PC-9 (cell line): ENCODE results near the gene PDE6G. TPM values are rescaled to one million over a fixed set of nuclear protein-coding genes. Genes with fewer than 3 reads are reported as not detected.
A peak's percentile ranks its signal among the peaks of the same experiment; 100 is the strongest.

Source experiments
- BruUV-seq: library from RNA; stranded (reverse); fragments of 400-500 nt; replicated peaks from 2 replicates; lab custom pipeline; 2021; lab: Mats Ljungman, UMichigan
- CTCF ChIA-PET: fragments of 300-600 bp; sonication (Branson Sonifier 250); formaldehyde crosslinking; loops from one replicate; lab custom pipeline; 2022; ENCODE audit warnings: antibody characterized with exemption; lab: Charles Lee
- POLR2A ChIA-PET: fragments of 300-600 bp; sonication (Branson Sonifier 250); formaldehyde crosslinking; loops from one replicate; lab custom pipeline; 2022; ENCODE audit warnings: antibody characterized with exemption; ENCODE audit not compliant: unreplicated experiment; lab: Charles Lee
- DNase-seq, 2 experiments: peaks; one replicate each; pipeline versions ENCODE4 v3.0.0 to v3.0.0-alpha.2; 2015 to 2022; ENCODE audit warnings: mixed read lengths in 1 of 2
- H2AFZ ChIP-seq: fragments of 200-600 bp; sonication (generic); 2 replicates; pipeline ENCODE4 v1.8.1; 2017; ENCODE audit warnings: antibody characterized with exemption
- H3F3A ChIP-seq: fragments of 200-600 bp; sonication (generic); 2 replicates; pipeline ENCODE4 v1.8.1; 2017; ENCODE audit warnings: antibody characterized with exemption, mild to moderate bottlenecking, low read depth; ENCODE audit not compliant: insufficient read depth
- H3K27ac ChIP-seq: fragments of 200-600 bp; sonication (generic); 2 replicates; pipeline ENCODE4 v1.6.1; 2016; ENCODE audit warnings: mixed run types
- H3K27me3 ChIP-seq: fragments of 200-600 bp; sonication (generic); 2 replicates; pipeline ENCODE4 v1.6.1; 2016; ENCODE audit warnings: low read depth, mixed run types; ENCODE audit not compliant: insufficient read depth
- H3K36me3 ChIP-seq: fragments of 200-600 bp; sonication (generic); 2 replicates; pipeline ENCODE4 v1.6.1; 2016; ENCODE audit warnings: low read depth, mixed run types
- H3K4me1 ChIP-seq: fragments of 200-600 bp; sonication (generic); replicated peaks from 2 replicates; pipeline ENCODE4 v1.6.1; 2016; ENCODE audit warnings: mixed run types; ENCODE audit not compliant: insufficient read depth
- H3K4me2 ChIP-seq: fragments of 200-600 bp; sonication (generic); 2 replicates; pipeline ENCODE4 v1.6.1; 2017; ENCODE audit warnings: mixed run types
- H3K4me3 ChIP-seq: fragments of 200-600 bp; sonication (generic); 2 replicates; pipeline ENCODE4 v1.6.1; 2016; ENCODE audit warnings: mixed run types
- H3K79me2 ChIP-seq: fragments of 200-600 bp; sonication (generic); 2 replicates; pipeline ENCODE4 v1.6.1; 2017; ENCODE audit warnings: low read depth, mixed run types
- H3K9me2 ChIP-seq: fragments of 200-600 bp; sonication (generic); 2 replicates; pipeline ENCODE4 v1.8.1; 2017; ENCODE audit warnings: mild to moderate bottlenecking; ENCODE audit not compliant: insufficient read depth
- H3K9me3 ChIP-seq: fragments of 200-600 bp; sonication (generic); 2 replicates; pipeline ENCODE4 v1.8.1; 2016; ENCODE audit warnings: low read depth; ENCODE audit not compliant: insufficient read depth
- H4K20me1 ChIP-seq: fragments of 200-600 bp; sonication (generic); 2 replicates; pipeline ENCODE4 v1.8.1; 2017; ENCODE audit not compliant: insufficient read depth
- CTCF ChIP-seq: fragments of 200-600 bp; sonication (generic); conservative IDR thresholded peaks from 2 replicates; pipeline ENCODE4 v1.6.1; 2017; ENCODE audit warnings: mixed run types, antibody characterized with exemption, mild to moderate bottlenecking, moderate library complexity
- EZH2 ChIP-seq: fragments of 200-600 bp; sonication (generic); IDR thresholded peaks from 2 replicates; pipeline ENCODE4 v1.8.0; 2017; ENCODE audit warnings: antibody characterized with exemption, low read depth
- intact Hi-C: fragments of 100-400 bp; cut with micrococcal nuclease; formaldehyde crosslinking; loops from one replicate; pipeline ENCODE4 v1.10.0; 2022; ENCODE audit not compliant: unreplicated experiment
- total RNA-seq: library from RNA; stranded (reverse); gene quantifications from 2 replicates; pipeline ENCODE4 v1.2.3, GENCODE V29; 2021

PDE6G gene
- total RNA-seq, 1 experiment from 2014 or later, result 1.3 TPM

GRCh38 chr17:81644496-81644895, 11.8 kb downstream of the PDE6G start:
- no peak for DNase-seq
- no peaks in the 10 kb centered on the region for H3K36me3 ChIP-seq
- no peak overlapping the region for H3K4me3 ChIP-seq
- POLR2A ChIA-PET, result no interaction called here
- no peak overlapping the region for H3K27ac ChIP-seq
- no peaks in the 10 kb centered on the region for H4K20me1 ChIP-seq
- no peak overlapping the region for H2AFZ ChIP-seq
- no peaks in the 10 kb centered on the region for H3K9me3 ChIP-seq
- no peaks in the 10 kb centered on the region for H3K9me2 ChIP-seq
- CTCF ChIA-PET, result no interaction called here
- intact Hi-C loops, result no loop called here
- no TSS peak for BruUV-seq
- no peak overlapping the region for H3K4me2 ChIP-seq
- H3K27me3 ChIP-seq, result no peaks in the 10 kb centered on the region
- H3F3A ChIP-seq, result no peaks in the 10 kb centered on the region
- no peaks in the 10 kb centered on the region for H3K79me2 ChIP-seq
- no peak for TF ChIP-seq CTCF
- no peak for TF ChIP-seq EZH2
- no peaks in the 10 kb centered on the region for H3K4me1 ChIP-seq

- intact Hi-C loops, result no loop called here
Observed at GRCh38 chr17:81641825-81642489, 14.4 kb downstream of the PDE6G start.

GRCh38 chr17:81640011-81640410, 16.3 kb downstream of the PDE6G start:
- Histone ChIP-seq H2AFZ (no peak overlapping the region), H3K79me2 (peaks cover 17% of the 10 kb centered on the region), H3K36me3 (no peaks in the 10 kb centered on the region), H3F3A (peaks cover 10% of the 10 kb centered on the region; the same call in 1 of the 2 replicates), H3K4me2 (no peak overlapping the region), H3K27me3 (no peaks in the 10 kb centered on the region), H3K9me2 (no peaks in the 10 kb centered on the region), H3K9me3 (no peaks in the 10 kb centered on the region), H3K27ac (no peak overlapping the region), H3K4me1 (peaks cover 11% of the 10 kb centered on the region; the same call in 1 of the 2 replicates), H3K4me3 (no peak overlapping the region), H4K20me1 (peaks cover 12% of the 10 kb centered on the region)
- no peak for DNase-seq
- POLR2A ChIA-PET, result no interaction called here
- CTCF ChIA-PET, result interaction anchor here (0.9 kb wide), 1 partner anchor 36 kb away, joined by 4 read pairs; no protein-coding TSS in a partner anchor
- no TSS peak for BruUV-seq
- intact Hi-C loops, result no loop called here
- TF ChIP-seq CTCF (no peak), EZH2 (no peak)

More at GRCh38 chr17:81641825-81642489, 14.4 kb downstream of the PDE6G start:
- Histone ChIP-seq H3K36me3 (no peaks in the 10 kb centered on the region), H3K9me2 (no peaks in the 10 kb centered on the region), H3K27me3 (no peaks in the 10 kb centered on the region), H3K9me3 (no peaks in the 10 kb centered on the region), H4K20me1 (no peaks in the 10 kb centered on the region), H3K79me2 (no peaks in the 10 kb centered on the region), H3K4me3 (no peak overlapping the region), H3K4me1 (peaks cover 5% of the 10 kb centered on the region; the same call in 1 of the 2 replicates), H2AFZ (no peak overlapping the region), H3K4me2 (no peak overlapping the region), H3F3A (no peaks in the 10 kb centered on the region), H3K27ac (no peak overlapping the region)
- DNase-seq, result peak in 1 of 2 experiments; percentile 40
- no TSS peak for BruUV-seq
- TF ChIP-seq EZH2, result no peak
- TF ChIP-seq CTCF, result no peak
- CTCF ChIA-PET, result no interaction called here
- POLR2A ChIA-PET, result interaction anchor here (0.7 kb wide), 2 partner anchors 86 to 387 kb away, joined by 3 to 5 read pairs; no protein-coding TSS in a partner anchor
